Left forelimb (tissue), 1 donor: ENCODE measurements around the gene KIF26B.
"Not testable (repeated sequence)": the region's sequence is repeated elsewhere in the genome, so short reads cannot be mapped to it uniquely, and the experiment has no call there.

Experiments used
- DNase-seq: peaks from one replicate; pipeline ENCODE4 v3.0.0-alpha.2; 2018; ENCODE audit warnings: low spot score

Gene KIF26B

DNA sequence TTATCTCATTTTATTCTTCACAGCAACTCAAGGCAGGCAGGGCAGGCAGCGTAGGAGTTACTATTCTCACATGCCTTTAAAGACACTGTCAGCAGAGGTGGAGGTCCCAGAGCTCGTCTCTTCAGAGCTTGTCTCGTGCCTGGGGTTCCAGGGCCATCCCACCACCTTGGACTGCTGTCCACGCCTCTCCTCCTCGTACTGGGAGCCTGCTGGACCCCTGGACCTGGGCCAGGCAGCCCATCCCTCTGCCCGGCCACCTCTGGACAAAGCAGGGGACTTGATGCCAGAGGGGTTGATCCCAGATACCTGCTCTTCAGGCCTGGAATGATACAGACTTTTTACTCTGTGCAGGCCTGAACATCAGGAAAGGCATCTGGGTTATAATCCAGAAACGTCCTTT lies 546.8 kb downstream of the KIF26B start:
- no peak for DNase-seq

DNA sequence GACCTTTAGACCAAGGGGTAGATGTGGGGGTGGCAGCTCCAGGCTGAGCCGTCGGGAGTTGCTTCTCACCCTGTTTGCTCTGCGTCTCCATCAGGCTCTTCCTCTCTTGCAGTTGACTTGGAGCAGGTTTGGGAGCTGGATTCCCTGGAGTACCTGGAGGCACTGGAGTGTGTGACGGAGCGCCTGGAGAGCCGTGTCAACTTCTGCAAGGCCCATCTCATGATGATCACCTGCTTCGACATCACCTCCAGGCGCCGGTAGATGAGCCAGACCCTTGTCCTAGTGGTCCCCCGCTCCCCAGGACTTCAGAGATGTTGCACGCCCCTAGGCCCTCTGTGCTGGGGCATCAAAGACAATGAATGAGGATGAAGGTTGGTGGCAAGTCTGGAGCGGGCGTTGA lies 547.6 kb downstream of the KIF26B start:
- DNase-seq: peak; percentile 26

DNA sequence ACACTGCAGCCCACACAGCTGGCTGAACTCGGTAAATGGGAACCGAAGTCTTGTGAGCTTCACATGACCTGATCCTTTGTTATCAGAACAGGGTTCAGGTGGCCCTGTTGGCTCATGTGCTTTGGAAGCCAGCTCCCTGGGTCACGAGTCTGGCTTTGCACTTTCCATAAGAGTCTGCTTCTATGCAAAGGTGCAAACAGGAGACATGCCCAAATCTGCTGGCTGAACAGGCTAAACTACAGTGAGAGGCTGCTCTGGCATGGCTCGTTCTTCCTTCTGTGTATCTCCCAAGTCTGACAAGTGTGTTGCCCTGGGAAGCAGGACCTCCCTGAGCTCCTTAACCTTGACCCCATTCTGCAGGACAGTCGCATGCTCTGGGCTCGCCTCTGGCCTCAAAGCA lies 549.6 kb downstream of the KIF26B start:
- peak; percentile 36 for DNase-seq

DNA sequence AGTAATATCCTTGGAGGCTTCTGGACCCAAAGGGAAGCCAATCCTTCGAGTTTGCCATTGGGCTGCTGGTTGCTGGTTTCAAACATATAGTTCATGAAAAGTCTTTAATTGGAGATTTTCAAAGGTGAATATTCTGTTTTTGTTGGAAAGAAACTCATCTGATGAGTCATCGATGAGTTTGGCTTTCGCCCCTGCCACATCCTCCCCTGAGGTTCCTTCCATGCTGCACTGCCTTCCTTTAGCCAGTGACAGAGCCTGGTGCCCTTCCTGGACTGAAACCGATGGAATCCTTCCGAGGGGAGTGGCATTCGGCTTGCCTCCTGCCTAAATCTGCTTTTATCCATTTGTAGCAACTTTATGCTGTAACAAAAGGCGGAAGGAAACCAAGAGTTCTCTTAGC lies 550.0 kb downstream of the KIF26B start:
- DNase-seq: peak; percentile 9

DNA sequence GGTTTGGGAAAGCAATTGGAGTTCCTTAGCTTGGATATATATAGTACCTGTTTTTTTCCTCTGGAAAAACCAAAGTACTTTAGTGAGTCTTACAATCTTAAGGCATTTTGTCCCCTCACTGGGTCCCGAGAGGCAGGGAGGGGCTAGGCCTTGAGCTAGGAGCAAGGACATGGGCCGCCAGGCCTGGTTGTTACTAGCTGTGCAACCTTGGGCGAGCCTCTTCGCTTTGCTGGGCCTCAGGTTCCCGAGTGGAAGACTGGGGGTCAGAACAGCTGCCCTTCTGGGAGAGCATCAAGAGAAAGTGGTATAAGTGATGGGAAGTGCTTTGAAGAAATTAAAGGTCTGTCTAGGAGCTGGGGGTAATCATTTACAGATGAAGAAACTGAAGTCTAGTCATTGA lies 553.2 kb downstream of the KIF26B start:
- DNase-seq: no peak

DNA sequence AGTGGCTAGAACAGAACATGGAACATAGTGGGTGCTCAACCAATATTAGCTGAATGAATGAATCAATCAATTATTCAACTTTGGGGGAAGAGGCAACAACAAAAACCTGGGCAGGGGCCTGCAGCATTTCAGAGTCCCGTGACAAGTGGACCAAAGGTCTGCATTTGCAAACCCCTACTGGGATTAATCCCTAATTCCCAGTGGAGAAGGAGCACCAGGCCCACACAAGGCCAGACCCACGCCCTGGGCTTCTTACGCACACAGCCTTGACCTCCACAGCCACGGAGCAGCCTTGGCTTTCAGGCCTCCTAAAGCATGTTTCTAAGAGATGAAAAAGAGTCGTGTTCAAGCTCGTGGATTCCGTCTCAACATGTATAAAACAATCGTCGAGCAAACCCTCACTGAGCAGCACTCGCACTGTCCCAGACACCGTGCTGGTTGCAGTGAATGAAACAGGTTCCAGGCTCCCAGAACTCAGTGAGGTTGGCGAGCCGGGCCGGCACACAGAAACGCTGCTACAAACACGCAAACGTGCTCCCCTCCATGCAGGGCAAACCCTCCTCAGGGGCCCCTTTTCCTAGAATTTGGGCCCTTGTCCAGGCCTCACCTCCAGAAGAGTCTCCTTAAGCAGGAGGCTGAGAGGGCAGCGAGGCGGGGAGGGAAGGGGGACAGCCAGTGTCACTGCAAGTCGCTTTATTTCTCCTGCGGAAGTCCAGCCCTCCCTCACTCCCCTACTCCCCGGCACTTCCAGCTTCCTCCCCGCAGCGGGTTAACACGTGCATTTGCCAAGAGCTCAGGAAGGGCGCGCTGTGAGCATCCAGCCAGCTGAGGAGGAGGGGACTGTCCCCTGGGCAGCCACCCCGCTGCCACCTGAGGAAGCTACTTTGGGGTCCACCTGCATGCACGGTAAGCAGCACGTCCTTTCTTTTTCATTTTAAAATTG lies 556.4 kb downstream of the KIF26B start:
- no peak for DNase-seq

DNA sequence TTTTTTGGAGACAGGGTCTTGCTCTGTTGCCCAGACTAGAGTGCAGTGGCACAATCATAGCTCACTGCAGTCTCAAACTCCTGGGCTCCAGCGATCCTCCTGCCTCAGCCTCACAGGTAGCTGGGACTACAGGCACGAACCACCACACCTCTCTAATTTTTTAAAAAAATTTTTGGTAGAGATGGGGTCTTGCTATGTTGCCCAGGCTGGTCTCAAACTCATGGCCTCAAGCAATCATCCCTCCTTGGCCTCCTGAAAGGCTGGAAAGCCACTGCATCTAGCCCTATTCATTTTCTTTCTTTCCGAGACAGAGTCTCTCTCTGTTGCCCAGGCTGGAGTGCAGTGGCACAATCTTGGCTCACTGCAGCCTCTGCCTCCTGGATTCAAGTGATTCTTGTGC lies 559.2 kb downstream of the KIF26B start:
- not testable (repeated sequence) for DNase-seq

DNA sequence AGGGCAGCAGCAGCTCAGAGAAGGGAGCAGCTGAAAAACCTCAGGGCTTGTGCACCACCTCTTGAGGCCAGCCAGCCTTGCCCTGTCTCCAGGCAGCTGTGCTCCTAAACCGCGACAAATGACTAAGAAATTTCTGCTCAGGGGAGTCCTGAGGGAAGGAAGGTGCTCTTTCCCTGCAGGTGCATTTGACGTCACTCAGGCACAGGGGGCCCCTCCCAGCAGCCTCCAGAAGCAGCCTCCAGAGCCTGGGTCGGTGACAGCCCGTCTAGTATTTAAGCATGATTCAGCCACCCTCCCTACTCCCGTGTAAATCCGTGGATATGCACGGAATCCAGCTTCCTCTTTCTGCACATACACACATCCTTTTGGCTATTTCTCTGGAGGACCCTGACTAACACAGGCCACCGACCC lies 560.5 kb downstream of the KIF26B start:
- no peak for DNase-seq

DNA sequence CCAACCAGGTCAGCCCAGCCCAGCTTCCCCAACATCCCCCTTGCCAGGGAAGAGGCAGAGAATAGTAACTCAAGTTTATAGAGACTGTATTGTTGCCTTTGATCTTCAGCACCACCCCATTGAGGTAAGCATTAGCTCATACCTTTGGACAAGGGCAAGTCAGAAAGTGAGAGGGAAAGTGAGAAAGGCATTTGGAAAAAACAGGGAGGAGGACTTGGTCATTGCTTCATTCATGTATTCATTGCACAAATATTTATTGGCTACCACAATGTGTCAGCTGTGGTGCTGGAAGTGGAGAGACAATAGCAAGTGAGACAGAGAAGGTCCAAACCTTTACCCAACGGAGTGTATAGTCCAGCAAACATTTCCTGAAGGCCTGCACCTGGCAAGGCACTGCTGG lies 561.2 kb downstream of the KIF26B start:
- DNase-seq: no peak

DNA sequence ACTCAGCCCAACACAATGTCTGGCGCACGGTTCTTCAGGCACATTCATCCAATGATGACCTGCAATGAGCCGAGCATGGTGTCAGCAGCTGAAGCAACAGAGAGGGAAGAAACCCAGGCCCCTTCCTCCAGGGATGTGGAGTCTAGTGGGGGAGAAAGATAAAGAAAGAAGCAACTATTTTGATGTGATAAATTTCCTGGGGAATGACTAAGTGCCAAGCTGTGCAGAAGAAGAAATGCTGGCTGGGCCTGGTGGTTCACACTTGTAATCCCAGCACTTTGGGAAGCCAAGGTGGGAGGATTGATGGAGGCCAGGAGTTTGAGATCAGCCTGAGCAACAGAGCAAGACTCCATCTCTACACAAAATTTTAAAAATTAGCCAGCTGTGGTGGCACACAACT lies 561.8 kb downstream of the KIF26B start:
- DNase-seq: no peak

DNA sequence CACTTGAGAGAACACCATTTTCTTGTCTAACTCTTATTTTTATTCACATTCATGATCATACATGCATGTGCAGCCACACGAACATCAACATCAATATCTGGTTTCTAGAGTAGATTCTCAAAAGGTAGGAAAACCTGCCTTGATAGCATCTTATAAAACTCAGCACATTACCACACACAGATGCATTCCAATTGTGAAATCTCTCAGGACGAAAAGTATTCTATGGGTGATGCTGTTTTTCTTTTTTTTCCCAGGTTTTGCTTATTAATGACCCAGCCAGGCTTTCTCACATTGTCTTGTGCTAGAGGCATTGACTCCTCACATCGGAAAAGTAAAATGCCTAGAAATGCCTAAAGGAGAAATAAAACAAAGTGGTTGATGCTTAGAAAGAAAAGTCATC lies 562.8 kb downstream of the KIF26B start:
- DNase-seq: no peak

DNA sequence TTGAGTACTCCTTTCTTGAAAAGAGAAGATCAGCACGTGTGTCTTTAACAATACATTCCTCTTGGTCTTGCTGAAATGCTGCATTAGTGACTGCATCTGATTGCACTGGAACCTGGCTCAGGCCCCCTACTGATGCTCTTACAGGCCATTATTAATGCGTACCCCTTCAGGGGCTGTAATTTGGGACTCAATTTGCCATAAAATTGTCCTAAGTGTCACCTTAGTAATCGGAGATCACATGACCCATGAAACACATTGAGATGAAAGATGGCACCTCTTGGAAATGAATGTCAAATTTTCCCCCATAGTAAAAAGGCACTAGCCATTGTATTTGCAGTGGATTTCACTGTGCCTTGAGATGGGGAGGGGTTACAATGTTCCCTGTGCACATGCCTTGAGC lies 563.3 kb downstream of the KIF26B start:
- DNase-seq: no peak

DNA sequence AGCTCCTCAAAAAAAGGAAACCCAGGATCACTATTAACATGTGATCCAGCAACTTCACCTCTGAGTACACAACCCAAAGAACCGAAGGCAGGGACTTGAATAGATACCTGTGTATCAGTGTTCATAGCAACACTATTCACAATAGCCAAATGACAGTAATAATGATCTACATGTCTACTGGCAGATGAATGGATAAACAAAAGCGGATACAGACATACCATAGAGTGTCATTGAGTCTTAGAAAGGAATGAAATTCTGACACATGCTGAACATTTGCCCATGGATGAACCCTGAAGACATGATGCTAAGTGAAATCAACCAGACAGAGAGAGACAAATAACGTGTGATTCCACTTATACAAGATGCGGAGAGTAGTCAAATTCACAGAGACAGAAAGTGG lies 564.2 kb downstream of the KIF26B start:
- DNase-seq: no peak

DNA sequence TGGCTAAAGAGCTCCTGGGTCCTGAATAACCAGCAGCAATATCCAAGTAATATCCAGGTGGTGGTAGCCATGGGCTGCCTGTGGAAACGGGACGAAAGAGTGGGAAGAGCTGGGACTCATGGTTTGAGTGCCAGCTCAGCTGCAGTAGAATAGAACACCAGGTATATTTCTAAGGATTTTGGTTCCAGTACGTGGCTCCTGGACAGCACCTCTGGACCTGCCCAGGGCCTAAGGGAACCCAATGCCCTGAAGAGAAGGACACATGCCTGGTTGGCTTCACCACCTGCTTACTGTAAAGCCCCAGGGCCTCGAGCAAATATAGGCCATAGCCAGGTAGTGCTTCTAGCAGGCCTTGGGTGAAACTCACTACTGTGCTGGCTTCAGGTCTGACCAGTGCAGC lies 566.7 kb downstream of the KIF26B start:
- no peak for DNase-seq

DNA sequence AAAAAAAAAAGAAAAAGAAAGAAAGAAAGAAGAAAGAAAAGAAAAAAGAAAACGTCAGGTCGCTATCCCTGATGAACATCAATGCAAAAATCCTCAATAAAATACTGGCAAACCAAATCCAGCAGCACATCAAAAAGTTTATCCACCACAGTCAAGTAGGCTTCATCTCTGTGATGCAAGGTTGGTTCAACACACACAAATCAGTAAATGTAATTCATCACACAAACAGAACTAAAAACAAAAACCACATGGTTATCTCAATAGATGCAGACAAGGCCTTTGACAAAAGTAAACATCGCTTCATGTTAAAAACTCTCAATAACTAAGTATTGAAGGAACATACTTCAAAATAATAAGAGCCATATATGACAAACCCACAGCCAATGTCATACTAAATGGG lies 573.2 kb downstream of the KIF26B start:
- DNase-seq: not testable (repeated sequence)

DNA sequence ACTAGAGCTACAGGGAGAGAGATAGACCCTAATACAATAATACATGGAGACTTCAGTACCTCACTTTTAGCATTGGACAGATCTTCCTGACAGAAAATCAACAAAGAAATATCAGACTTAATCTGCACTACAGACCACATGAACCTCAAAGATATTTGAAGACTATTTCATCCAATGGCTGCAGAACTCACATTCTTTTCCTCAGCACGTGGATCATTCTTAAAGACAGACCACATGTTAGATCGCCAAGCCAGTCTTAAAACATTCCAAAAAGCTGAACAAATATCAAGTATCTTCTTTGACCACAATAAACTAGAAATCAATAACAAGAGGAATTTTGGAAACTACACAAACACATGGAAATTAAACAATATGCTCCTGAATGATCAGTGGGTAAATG lies 576.0 kb downstream of the KIF26B start:
- no peak for DNase-seq

DNA sequence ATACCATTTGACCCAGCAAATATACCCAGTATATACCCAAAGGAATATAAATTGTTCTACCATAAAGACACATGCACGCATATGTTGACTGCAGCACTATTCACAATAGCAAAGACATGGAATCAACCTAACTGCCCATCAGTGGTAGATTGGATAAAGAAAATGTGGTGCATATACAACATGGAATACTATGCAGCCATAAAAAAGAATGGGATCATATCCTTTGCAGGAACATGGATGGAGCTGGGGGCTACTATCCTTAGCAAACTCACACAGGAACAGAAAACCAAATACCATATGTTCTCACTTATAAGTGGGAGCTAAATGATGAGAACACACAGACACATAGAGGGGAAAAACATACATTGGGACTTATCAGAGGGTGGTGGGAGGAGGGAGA lies 585.6 kb downstream of the KIF26B start:
- not testable (repeated sequence) for DNase-seq

DNA sequence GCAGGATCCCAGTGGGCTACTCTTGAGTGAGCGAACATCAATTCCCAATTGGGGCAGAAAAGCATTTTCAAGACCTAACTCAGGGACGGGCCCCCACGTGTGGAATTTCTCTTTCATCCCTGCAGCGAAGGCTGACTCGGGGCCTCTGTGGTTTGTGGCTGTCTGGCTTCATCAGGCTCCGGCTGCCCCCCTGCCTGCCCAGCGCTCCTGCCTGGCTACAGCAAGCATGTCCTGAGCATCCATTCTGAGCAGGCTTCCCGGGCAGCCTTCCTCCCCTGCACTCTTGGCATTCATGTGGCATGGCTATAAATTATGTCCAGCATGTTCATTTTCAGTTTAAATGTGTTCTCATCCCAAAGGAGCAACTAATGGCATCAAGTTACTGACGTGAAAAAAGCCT lies 588.1 kb downstream of the KIF26B start:
- no peak for DNase-seq

DNA sequence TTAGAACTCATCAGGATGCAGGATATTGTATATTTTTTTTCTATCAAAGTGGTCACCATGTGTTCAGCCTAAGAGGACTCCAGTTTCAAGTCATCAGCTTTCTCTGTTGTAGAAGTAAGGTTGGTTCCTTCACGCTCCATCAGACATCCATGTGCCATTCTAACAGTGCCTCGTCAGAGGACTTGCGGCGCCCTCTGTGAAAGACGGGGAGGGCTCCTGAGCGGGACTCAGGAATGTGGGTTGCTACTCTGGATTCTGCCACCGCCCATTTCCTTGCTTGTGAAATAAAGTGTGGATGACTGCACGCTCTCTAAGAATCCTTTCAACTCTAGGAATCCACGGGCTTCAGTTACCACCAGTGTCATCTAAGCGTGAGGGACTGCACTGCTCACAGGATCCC lies 593.5 kb downstream of the KIF26B start:
- no peak for DNase-seq

DNA sequence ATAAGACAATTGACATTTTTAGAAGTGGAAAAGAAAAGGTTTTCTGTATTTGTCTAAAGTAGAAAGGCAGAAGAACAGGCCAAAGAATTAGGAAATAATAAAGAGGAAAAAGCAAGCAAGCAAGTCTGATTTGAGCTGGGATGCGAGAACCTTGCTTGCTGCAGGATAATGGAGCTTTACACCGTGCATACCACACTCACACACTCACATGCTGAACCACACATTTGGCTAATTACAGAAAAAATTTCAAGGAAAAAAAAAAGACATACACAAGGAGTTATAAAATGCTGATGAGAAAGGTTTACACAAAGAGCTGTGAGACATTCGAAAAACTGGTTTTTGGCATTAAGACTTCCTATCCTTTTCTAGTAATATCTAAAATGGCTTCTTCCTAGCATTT lies 593.9 kb downstream of the KIF26B start:
- DNase-seq: no peak

DNA sequence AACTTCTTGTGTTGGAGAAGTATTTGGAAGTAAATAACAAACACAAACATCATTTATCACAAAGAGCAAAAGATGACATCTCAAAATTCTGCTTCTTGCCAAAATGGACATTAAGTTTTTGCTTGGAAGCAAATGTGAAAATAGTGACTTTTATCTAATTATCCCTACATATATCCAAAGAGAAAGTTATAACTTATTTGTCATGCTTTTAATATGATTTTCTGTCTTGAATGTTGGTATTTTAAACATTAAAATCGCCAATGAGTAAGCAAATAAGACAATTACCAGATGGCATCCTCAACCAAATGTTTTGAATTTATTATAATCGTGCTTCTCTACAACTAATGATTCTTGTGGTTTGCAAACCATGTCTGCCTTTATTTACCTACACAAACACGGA lies 594.3 kb downstream of the KIF26B start:
- DNase-seq: no peak

DNA sequence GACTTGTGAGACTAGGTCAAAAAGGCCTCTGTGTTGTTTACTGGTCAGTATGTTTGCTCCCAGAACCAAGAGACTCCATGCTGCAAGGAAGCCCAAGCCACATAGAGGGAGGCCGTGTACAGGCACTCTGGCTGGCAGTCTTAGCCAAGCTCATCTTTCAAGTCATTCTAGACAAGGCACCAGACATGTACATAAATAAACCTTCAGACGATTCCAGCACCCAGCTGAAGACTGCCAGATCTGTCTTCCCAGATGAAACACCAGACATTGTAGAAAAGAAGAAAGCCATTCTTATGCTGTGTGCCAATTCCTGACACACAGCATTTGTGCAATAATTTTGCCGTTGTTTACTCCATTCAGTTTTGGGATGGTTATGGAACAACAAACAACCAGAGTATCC lies 595.5 kb downstream of the KIF26B start:
- DNase-seq: no peak

DNA sequence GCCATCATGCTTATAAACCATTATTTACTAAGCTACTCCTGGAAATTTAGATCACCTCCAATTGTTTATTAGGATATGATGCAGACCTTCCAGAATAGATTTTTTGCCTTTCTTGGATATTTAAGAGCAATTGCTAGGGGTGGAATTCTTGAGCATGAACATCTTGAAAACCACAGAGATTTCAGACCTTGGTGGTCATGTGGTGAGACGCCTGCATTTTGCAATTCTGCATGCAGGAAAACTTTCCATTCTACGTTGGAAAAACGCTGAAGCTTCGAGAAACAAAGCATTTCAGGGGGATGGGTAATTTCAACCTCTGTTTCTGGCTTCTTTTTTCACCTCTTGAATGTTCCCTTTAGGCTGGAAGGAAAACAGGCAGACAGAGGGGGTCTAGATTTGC lies 596.3 kb downstream of the KIF26B start:
- no peak for DNase-seq
